Measurements from ENCODE around the gene C14orf180.

DNA sequence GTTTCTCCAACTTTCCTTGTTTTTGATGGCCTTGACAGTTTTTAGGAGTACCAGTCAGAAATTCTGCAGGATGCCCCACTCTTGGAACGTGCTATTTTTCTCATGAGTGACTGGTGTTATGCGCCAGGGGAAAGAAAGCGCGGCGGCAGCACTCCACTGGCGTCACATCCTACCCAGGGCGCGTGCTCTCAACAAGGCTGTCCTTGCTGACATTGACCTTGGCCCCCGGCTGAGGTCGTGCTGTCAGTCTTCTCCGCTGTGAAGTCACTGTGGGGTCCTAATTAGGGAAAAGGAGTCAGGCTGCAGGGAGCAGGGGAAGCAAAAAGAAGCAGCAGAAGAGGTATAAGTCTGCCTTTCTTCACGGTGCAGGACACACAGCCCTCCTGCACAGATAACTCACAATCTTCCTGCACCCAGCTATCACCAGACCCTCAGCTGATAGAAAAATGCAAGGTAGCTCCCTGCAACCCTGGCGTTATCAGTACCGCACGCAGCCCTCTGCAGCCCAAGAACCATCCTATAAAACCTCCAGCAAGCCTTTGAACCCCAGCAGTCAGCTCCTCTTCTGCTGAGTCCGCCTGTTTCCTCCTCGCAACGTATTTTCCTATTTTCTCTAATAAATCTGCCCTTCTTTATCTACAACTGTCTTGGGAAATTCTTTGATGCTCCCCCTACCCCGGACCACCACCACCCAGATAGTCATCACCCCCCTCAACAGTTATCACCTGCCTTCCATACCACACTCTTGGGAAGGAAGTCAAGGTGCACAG lies 48.0 kb upstream of the C14orf180 start:
- TF ChIP-seq, protein P1, sequence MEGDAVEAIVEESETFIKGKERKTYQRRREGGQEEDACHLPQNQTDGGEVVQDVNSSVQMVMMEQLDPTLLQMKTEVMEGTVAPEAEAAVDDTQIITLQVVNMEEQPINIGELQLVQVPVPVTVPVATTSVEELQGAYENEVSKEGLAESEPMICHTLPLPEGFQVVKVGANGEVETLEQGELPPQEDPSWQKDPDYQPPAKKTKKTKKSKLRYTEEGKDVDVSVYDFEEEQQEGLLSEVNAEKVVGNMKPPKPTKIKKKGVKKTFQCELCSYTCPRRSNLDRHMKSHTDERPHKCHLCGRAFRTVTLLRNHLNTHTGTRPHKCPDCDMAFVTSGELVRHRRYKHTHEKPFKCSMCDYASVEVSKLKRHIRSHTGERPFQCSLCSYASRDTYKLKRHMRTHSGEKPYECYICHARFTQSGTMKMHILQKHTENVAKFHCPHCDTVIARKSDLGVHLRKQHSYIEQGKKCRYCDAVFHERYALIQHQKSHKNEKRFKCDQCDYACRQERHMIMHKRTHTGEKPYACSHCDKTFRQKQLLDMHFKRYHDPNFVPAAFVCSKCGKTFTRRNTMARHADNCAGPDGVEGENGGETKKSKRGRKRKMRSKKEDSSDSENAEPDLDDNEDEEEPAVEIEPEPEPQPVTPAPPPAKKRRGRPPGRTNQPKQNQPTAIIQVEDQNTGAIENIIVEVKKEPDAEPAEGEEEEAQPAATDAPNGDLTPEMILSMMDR (IDR thresholded peaks at IDR 0.05): no peak
- TF ChIP-seq CREB1 (CRISPR knock-in tag; IDR thresholded peaks at IDR 0.05) (no peak), CBFB (CRISPR knock-in tag; IDR thresholded peaks at IDR 0.05; ENCODE audit: low read depth) (no peak), EMX1 (CRISPR knock-in tag; IDR thresholded peaks at IDR 0.05) (no peak), ZNF121 (CRISPR knock-in tag; IDR thresholded peaks at IDR 0.05) (no peak), TEAD1 (CRISPR knock-in tag; IDR thresholded peaks at IDR 0.05) (no peak), TEAD4 (CRISPR knock-in tag; IDR thresholded peaks at IDR 0.05) (no peak)
- TF ChIP-seq, protein P2, sequence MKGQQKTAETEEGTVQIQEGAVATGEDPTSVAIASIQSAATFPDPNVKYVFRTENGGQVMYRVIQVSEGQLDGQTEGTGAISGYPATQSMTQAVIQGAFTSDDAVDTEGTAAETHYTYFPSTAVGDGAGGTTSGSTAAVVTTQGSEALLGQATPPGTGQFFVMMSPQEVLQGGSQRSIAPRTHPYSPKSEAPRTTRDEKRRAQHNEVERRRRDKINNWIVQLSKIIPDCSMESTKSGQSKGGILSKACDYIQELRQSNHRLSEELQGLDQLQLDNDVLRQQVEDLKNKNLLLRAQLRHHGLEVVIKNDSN (CRISPR knock-in tag; IDR thresholded peaks at IDR 0.05): no peak
- TF ChIP-seq, protein P3, sequence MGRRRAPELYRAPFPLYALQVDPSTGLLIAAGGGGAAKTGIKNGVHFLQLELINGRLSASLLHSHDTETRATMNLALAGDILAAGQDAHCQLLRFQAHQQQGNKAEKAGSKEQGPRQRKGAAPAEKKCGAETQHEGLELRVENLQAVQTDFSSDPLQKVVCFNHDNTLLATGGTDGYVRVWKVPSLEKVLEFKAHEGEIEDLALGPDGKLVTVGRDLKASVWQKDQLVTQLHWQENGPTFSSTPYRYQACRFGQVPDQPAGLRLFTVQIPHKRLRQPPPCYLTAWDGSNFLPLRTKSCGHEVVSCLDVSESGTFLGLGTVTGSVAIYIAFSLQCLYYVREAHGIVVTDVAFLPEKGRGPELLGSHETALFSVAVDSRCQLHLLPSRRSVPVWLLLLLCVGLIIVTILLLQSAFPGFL (CRISPR knock-in tag; IDR thresholded peaks at IDR 0.05; ENCODE audit: borderline replicate concordance): no peak
- TF ChIP-seq, protein P4, sequence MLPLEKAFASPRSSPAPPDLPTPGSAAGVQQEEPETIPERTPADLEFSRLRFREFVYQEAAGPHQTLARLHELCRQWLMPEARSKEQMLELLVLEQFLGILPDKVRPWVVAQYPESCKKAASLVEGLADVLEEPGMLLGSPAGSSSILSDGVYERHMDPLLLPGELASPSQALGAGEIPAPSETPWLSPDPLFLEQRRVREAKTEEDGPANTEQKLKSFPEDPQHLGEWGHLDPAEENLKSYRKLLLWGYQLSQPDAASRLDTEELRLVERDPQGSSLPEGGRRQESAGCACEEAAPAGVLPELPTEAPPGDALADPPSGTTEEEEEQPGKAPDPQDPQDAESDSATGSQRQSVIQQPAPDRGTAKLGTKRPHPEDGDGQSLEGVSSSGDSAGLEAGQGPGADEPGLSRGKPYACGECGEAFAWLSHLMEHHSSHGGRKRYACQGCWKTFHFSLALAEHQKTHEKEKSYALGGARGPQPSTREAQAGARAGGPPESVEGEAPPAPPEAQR (CRISPR knock-in tag; IDR thresholded peaks at IDR 0.05): no peak
- TF ChIP-seq, protein P5, sequence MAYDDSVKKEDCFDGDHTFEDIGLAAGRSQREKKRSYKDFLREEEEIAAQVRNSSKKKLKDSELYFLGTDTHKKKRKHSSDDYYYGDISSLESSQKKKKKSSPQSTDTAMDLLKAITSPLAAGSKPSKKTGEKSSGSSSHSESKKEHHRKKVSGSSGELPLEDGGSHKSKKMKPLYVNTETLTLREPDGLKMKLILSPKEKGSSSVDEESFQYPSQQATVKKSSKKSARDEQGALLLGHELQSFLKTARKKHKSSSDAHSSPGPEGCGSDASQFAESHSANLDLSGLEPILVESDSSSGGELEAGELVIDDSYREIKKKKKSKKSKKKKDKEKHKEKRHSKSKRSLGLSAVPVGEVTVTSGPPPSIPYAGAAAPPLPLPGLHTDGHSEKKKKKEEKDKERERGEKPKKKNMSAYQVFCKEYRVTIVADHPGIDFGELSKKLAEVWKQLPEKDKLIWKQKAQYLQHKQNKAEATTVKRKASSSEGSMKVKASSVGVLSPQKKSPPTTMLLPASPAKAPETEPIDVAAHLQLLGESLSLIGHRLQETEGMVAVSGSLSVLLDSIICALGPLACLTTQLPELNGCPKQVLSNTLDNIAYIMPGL (CRISPR knock-in tag; IDR thresholded peaks at IDR 0.05): no peak
- TF ChIP-seq, protein P6, sequence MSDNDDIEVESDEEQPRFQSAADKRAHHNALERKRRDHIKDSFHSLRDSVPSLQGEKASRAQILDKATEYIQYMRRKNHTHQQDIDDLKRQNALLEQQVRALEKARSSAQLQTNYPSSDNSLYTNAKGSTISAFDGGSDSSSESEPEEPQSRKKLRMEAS (CRISPR knock-in tag; IDR thresholded peaks at IDR 0.05): no peak
- TF ChIP-seq, protein P7, sequence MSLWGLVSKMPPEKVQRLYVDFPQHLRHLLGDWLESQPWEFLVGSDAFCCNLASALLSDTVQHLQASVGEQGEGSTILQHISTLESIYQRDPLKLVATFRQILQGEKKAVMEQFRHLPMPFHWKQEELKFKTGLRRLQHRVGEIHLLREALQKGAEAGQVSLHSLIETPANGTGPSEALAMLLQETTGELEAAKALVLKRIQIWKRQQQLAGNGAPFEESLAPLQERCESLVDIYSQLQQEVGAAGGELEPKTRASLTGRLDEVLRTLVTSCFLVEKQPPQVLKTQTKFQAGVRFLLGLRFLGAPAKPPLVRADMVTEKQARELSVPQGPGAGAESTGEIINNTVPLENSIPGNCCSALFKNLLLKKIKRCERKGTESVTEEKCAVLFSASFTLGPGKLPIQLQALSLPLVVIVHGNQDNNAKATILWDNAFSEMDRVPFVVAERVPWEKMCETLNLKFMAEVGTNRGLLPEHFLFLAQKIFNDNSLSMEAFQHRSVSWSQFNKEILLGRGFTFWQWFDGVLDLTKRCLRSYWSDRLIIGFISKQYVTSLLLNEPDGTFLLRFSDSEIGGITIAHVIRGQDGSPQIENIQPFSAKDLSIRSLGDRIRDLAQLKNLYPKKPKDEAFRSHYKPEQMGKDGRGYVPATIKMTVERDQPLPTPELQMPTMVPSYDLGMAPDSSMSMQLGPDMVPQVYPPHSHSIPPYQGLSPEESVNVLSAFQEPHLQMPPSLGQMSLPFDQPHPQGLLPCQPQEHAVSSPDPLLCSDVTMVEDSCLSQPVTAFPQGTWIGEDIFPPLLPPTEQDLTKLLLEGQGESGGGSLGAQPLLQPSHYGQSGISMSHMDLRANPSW (CRISPR knock-in tag; conservative IDR thresholded peaks at IDR 0.05; ENCODE audit: low read depth): no peak
- TF ChIP-seq, protein P8, sequence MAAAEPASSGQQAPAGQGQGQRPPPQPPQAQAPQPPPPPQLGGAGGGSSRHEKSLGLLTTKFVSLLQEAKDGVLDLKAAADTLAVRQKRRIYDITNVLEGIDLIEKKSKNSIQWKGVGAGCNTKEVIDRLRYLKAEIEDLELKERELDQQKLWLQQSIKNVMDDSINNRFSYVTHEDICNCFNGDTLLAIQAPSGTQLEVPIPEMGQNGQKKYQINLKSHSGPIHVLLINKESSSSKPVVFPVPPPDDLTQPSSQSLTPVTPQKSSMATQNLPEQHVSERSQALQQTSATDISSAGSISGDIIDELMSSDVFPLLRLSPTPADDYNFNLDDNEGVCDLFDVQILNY (CRISPR knock-in tag; IDR thresholded peaks at IDR 0.05): no peak
